Measurements from ENCODE around the gene NGF.

DNA sequence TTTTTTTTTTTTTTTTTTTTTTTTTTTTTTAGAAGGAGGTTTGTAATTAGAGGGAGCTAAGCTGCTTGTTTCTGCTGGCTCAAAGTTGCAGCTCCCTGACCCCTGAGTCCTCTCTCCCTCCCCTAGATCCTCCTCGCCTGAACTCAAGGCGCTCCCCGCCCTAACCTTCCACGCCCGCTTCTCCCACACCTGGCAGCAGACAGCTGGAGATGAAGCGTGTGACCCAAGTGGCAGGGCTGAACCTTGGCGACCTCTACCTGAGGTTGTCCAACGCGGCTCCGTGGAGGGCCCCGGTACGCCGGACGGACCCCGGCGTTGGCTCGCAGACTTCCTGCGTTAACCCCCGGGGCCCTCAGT is 795 bp downstream of the NGF start:
- no peak for TF ChIP-seq TOX (CRISPR knock-in tag; IDR thresholded peaks at IDR 0.05; ENCODE audit: borderline replicate concordance)
- TF ChIP-seq ZNF8 (CRISPR knock-in tag; IDR thresholded peaks at IDR 0.05), result no peak
- TF ChIP-seq OSR1 (CRISPR knock-in tag; IDR thresholded peaks at IDR 0.05), result no peak
- TF ChIP-seq RARB (CRISPR knock-in tag; IDR thresholded peaks at IDR 0.05), result no peak
- no peak for TF ChIP-seq ZFP3 (CRISPR knock-in tag; IDR thresholded peaks at IDR 0.05)
- TF ChIP-seq, protein P1, sequence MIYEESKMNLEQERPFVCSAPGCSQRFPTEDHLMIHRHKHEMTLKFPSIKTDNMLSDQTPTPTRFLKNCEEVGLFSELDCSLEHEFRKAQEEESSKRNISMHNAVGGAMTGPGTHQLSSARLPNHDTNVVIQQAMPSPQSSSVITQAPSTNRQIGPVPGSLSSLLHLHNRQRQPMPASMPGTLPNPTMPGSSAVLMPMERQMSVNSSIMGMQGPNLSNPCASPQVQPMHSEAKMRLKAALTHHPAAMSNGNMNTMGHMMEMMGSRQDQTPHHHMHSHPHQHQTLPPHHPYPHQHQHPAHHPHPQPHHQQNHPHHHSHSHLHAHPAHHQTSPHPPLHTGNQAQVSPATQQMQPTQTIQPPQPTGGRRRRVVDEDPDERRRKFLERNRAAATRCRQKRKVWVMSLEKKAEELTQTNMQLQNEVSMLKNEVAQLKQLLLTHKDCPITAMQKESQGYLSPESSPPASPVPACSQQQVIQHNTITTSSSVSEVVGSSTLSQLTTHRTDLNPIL (CRISPR knock-in tag; IDR thresholded peaks at IDR 0.05; ENCODE audit: low read depth), result no peak
- no peak for TF ChIP-seq ARNTL (CRISPR knock-in tag; IDR thresholded peaks at IDR 0.05; ENCODE audit: borderline replicate concordance, low read depth)
- TF ChIP-seq CSDC2 (CRISPR knock-in tag; IDR thresholded peaks at IDR 0.05), result no peak
- TF ChIP-seq PPARA (CRISPR knock-in tag; IDR thresholded peaks at IDR 0.05; ENCODE audit: borderline replicate concordance), result no peak
- TF ChIP-seq ZNF70 (CRISPR knock-in tag; IDR thresholded peaks at IDR 0.05), result no peak

Data from SK-N-SH treated with all-trans-retinoic acid at 6 μM for 48 hours (cell line).